GM18868 (cell line): ENCODE results near the gene CNTN5.

Experiments used
- ATAC-seq: cut with Tn5 transposase; IDR thresholded peaks from one replicate; pipeline ENCODE4 v1.9.1; 2021; ENCODE audit warnings: mild to moderate bottlenecking, moderate library complexity; ENCODE audit not compliant: unreplicated experiment

Gene CNTN5

DNA sequence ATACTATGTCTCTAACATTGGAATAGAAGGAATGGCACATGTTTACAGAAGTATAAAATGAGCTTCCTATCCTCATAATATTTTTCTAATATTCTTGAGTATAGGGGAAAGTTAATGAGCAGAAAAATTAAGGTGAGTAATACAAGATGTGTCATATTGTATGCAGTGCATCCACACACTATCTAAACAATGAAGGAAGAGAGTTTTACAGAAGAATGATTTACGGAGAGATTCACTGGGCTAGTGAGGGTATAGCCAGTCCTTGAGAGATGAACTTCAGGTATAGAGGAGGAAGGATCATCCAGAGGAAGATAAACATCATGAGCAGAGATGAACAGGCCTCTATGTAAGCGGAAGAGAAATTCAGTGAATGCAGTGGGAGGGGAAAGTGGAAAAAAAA lies 569.0 kb downstream of the CNTN5 start:
- no peak for ATAC-seq

DNA sequence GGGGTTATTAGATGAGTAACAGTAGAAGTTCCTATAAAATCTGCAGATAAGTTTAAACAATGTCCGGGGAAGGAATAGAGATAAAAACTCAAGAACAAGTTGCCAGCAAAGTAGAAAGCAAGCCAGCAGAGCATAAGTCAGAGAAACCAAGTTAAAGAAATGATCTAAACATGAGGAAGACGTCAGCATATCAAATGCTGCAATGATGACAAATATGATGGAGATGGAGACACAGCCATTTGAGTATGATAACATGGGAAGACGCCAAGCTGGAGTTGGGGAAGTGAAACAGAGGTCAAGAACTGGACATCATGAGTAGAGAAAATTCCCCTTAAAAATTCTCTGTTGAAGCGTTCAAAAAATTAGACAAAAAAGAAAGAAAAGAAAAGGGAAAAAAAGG lies 571.5 kb downstream of the CNTN5 start:
- ATAC-seq: no peak

DNA sequence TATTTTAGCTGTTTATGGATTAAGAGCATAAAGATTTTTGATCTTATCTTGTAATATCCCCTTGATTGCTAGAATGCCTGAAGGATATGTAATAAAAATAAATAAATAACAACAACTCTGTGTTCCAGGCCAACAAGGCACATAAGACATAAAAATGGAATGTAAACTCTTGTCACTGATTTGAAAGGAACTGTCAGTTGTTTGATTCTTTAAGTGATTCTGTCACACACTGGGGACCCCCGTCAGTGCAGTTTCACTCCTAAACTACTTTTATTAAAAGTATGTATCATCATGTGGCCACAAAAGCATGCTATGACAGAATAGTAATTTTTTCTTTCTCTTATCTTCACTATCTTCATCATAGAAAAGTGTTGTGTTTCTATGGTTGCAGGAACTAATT lies 572.4 kb downstream of the CNTN5 start:
- ATAC-seq: no peak

DNA sequence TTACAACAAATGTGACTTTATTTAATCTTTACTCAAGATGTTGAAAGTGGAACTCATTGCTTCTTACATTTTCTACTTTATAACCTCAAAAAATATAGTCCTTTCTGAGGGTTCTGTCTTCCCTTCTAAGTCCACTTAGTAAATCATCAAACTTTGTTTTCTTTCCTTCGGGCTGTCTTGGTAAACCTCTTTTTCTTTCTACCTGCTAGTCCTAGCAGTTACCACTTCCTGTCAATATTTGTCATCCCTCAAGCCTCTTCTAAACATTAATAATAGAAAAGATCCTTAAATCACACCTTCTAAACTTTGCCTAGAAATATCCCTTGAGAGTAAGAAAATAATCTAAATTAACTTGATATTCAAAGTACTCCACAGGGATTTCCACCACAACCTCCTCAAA lies 580.4 kb downstream of the CNTN5 start:
- ATAC-seq: no peak

DNA sequence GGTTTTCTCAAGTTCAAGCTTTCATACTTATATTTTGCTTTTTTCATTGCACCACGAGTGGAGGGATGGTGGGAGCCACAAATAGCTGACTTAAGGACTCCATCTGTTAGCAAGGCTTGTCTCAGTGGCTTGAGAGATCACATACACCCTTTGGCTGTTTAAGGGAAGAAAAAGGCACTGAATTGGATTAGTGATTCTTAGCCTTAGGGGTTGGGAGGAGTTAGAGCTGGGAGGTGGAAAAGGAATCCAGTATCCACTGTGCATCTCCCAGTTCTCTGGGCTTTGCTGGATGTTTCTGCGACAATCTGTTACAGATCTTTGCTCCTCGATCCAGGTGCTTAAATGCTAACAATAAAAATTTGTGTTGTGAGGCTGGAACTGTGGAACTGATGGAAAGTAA lies 593.6 kb downstream of the CNTN5 start:
- no peak for ATAC-seq

DNA sequence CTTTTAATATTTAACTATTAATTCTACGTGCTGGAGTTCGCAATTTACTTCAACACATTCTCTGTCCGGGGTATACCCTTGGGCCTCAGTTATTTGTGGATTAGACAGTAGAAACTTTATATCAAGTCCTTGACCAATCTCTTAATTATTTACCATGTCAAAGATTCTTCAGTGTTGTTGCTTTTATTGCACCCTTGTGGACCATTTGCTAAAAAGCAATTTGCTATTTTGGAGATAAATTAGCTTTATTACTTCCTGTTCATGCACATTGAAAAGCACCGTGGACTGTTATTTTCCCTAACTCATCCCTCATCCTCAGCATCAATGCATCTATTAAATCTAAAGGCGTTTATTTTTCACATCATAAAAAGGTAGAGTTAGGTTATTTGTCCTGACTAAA lies 609.9 kb downstream of the CNTN5 start:
- ATAC-seq: no peak

DNA sequence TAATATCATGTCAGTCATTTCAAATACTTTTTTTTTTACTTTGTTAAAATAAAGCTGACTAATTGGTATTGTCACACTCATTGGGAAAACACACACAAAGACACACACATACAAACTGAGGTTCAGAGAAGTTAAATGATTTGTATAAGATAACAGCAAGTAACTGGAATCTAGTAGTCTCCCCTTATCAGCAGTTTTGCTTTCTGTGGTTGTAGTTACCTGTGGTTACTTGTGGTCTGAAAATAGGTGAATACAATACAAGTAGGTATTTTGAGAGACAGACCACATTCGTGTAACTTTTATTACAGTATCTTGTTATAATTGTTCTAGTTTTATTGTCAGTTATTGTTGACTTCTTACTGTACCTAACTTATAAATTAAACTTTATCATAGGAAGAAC lies 610.9 kb downstream of the CNTN5 start:
- no peak for ATAC-seq

DNA sequence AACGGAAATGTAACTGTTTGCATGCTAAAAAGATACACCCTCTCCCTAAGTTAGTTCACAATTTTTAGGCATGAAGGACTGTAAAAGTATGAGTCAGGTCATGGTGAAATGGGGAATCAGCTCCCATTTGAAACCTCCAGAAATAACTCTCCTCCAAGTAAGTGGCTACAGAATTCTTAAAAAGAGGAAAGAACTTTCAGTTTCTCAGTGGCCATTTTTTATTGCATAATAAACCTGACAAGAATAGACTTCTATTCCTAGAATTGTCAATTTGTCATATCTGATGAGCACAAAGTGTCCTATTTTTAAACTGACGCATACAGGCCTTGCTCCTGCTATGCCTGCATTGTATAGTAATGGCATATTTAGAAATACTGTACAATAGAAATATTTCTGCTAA lies 612.2 kb downstream of the CNTN5 start:
- no peak for ATAC-seq

DNA sequence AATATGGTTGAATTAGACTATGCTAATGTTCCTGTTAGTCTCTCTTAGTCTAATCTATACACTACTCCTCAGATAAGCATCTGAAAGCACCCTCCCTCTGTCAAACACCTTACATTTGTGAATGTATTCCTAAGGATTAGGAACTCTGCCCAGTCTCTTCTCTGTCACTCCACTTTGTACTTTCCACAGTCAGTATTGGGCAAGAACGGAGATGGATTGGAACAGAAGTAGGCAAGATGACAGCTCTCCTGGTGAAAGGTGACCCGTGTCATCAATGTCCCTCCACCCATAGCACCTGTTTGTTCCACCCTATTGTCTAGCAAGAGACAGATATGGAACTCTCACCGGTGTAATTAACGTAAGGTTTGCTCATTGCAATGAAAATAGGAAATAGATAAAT lies 613.8 kb downstream of the CNTN5 start:
- ATAC-seq: no peak

DNA sequence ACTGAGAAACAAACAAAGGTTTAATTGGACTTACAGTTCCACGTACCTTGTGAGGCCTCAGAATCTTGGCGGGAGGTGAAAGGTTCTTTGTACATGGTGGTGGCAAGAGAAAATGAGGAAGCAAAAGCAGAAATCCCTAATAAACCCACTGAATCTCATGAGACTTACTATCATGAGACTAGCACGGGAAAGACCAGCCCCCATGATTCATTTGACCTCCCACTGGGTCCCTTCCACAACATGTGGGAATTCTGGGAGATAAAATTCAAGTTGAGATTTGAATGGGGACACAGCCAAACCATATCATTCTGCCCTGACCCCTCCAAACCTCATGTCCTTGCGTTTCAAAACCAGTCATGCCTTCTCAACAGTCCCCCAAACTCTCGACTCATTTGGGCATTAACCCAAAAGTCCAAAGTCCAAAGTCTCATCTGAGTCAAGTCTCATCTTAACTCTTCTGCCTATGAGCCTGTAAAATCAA lies 617.4 kb downstream of the CNTN5 start:
- no peak for ATAC-seq

DNA sequence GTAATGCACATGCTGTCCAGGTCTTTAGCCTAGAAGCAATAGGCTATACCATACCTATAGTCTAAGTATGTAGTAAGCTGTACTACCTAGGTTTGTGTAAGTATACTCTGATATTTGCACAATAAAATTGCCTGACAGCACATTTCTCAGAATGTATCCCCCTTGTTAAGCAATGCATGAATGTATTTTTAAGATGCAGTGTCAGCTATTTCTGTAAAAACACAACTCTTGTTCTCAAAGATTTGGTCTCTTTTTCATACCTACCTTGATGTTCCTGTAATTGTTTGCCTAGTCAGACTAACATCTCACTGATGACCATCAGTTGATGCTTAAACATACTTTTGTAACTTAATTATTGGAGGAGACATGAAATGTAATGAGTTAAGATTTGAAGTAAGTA lies 619.9 kb downstream of the CNTN5 start:
- ATAC-seq: no peak

DNA sequence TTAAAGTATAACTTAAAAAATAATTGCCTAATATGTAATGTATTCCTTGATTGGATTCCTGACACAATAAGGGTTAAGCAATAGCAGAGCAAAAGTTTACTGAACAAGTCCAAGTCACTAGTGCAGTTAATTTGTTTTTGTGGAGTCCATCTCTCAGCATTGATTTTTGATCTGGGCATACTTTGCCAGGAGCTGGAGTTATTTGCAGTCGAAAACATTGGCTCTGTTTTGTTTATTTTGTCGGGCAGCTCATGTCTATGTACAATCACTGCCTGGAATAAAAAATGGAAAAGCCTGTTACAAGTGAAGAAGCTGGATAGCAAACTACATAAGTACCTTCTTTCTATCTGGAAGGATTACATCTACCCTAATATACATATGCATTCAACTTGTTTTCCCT lies 625.2 kb downstream of the CNTN5 start:
- ATAC-seq: no peak

DNA sequence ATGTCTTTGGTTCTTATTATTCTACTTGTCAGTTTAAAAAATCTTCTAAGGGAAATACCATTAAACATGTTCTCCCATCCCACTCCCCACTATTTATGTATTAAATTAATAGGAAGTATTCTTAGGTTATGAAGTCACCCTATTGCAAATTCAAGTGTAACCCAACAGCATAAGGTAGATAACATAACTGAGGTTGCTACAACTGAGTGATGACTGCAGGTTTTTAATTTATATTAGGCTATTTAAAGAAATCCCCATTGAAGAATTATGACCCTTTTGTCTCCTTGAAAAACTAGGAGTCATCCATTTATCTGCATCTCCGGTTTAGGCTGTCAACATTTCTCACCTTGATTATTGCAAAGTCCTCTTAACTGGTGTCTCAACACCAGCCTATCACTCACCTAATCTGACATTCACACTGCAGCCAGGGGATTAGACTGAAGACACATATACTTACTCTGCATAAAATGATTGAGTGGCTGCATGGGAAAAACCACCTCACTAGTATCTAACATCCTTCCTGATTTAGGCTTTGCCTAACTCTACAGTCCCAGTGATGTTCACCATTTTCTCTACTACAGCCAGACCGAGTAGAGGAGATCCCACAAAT lies 649.4 kb downstream of the CNTN5 start:
- no peak for ATAC-seq

DNA sequence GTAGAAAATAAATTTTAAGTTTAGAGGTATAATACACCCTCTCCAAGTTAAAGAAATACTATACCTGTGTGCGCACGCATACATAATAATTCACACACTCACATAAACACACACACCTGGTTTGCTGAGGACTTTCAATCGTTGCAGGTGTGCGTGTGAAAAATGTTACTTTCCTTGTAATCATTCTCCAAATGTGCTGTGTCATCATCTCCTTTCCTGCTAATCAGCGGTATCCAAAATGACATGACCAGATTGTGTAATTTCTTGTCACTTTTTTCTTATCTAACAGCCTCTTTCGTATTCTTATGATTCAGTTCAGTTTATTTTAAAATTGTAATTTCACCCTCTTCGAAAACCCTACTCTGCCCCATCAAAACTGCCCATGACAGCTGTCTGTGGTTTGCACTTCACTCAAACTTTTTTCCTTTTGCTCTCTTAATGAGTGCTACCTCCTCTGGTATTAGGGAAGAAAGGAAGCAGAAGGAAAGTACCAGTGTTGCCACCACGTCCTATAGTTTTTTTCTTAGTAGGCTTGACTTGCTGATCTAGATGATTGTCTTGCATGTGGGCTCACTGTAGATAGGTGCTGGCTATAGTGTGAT lies 651.2 kb downstream of the CNTN5 start:
- no peak for ATAC-seq

DNA sequence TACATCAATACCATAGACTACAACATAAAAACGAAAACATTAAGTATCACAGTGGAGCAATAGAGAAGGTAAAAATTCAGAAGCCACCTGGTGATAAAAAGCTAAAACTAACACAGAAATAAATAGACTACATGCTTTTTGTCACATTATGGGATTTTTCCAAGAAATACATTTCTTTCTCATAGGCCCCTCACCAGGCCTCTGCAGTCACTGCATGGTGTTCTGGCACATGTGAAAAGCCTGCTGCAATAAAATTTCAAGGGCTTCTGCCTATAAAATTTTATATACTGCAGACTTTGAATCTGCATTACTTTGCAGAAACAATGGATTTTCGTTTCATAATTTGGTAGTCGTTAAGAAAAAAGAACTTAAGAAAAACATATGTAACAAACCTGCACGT lies 655.5 kb downstream of the CNTN5 start:
- ATAC-seq: no peak

DNA sequence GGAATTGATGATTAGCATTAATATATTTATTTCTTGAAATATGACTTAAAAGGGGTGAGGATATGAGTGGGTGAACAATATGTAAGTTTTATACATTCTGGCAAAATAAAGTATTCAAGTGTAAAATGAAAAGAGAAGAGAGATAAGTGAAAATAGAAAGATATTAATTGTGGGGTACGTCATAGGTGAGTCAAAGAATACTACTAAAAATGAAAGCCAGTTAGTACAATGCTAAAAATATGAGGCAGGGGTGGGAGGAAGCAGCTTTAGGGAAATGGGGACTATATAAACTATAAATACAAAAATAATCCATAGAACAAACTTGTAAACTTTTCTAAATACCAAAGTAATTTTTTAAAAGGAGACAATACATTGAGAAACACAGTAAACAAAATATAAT lies 661.4 kb downstream of the CNTN5 start:
- ATAC-seq: peak; percentile 37

DNA sequence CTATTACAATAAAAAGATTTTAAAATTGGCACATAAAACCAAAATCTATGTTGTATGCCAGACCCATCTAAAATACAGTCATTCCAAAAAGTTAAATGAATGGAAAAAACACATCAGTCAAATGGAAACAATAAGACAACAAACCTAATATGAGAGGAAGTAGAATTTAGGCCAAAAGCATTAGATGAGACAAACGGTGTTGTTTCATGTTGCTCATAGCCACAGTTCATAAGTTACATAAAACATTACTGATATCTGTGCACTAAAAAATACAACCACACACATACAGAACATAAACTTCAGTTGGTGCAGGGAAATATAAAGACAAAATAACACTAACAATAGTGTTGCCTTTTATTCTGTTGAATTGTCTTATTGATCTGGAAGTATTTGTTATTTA lies 661.9 kb downstream of the CNTN5 start:
- ATAC-seq: peak; percentile 47

DNA sequence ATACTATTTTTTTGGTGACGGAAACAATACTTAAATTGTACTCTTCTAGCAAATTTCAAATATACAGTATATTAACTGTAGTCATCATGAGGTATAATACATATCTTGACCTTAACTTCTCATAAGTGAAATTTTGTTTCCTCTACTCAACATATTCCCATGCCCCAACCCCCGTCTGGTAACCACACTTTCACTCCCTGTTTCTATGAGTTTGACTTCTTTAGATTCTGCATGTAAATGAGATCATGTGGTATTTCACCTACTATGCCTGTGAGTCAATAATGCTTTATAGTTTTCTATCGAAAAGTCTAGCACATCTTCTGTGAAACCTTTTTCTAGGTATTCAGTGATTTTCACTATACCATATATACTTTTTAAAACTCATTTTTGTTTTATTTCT lies 663.2 kb downstream of the CNTN5 start:
- ATAC-seq: peak; percentile 64

DNA sequence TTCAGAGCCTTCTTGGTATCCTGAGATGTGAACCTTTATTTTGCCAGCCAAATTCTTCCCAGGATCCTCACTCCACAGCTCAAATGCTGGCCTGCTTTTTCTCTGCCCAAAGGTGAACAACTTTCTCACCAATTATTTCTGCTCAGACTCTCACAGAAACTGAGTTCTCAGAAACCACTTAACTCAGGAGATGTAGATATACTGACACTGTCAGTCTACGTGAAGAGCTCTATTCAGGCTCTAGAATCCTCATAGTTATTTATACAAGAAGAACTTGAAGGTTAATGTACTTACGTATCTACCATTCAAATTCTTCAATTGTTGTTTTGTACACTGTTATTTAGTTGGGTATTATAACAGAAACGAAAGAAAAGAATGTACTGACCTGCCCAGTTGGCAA lies 666.1 kb downstream of the CNTN5 start:
- no peak for ATAC-seq

DNA sequence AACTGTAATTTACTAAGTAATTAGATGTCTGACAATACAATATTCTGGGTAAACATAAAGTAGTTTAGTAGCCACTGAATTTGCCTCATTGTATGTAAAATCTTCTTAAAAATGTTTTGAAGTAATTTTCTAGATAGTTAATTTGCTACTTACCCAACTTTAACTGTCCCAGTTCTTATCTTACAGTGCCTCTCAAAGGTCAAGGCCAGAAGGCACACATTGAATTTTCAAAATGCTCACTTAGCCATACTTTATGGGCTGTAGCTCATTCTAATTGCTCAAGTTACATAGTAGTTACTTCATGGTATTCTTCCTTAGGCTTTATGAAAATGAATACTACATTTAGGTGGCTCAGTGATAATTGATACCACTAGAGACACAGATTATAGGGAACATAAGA lies 666.6 kb downstream of the CNTN5 start:
- ATAC-seq: no peak

DNA sequence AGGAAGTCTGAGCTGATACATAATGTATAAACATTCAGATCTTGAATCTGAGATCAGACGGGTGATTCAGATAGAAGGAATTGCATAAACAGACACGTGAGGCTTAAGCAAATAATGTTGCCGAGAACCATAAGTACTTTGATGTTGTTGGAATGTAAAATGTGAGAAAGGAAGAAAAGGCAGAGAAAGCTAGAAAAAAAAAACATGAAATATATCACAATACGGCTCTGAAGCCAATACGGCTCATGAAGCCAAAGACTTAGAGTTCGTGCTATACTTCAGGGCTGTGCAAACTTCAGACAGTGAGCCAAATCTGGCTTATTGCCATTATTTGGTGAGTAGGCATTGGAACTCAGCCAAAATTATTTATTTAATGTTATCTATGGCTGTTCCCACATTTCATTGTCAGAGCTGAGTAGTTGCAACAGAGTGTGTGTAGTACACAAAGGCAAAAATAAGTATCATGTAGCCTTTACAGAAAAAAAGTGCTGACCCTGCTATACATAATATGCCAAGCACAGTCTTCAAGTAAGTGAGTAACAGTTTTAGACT lies 673.3 kb downstream of the CNTN5 start:
- no peak for ATAC-seq

DNA sequence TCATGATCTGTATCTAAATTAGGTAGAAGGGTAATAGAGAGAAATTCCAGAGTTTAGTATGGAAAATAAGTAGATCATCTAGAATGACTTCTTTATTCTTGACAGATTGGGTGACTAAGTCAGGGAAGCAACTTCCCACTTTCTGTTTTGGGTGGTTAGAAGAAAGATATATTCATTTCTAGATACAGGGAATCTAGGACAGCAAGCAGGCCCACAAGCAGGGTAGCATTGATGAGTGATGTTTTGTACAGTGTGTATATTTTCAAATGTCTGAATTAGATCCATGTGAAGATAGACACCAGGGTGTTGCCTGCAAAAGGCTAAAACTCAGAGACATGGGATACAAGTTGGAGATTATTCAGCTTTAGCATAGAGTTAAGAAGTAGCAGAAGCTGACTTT lies 674.4 kb downstream of the CNTN5 start:
- no peak for ATAC-seq

DNA sequence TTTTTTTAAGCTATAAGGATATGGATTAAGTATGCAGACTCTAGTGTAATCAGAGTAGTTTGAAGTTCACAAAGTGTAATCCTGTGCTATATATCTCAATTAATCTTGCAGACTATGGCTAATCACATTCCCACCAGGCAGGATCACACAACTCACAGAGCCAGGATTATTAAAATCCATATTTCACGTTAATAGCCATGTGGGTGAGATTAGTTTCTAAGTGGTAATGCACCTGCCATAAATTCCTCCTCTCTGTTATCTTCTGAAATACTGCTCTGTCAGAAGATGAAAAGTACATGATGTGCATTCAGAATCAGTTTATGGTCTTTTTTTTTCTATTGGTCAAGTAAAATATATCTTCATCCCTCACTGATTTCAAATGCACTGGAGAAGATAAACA lies 686.1 kb downstream of the CNTN5 start:
- ATAC-seq: no peak
